Smooth muscle cell (in vitro differentiated cells): ENCODE results near the gene OAF. TPM values are rescaled to one million over a fixed set of nuclear protein-coding genes. Genes with fewer than 3 reads are reported as not detected.

Experiments
- DNase-seq: peaks from one replicate; lab custom pipeline; 2025; ENCODE audit not compliant: unreplicated experiment; lab: John Stamatoyannopoulos, UW
- H2AFZ ChIP-seq: fragments of 200-600 bp; sonication (generic); 2 replicates; pipeline ENCODE4 v1.6.0; 2016; ENCODE audit warnings: antibody characterized with exemption, low read depth, mild to moderate bottlenecking
- H3F3A ChIP-seq: fragments of 200-600 bp; sonication (generic); 2 replicates; pipeline ENCODE4 v1.6.0; 2017; ENCODE audit warnings: antibody characterized with exemption, low read depth
- H3K27ac ChIP-seq: fragments of 200-600 bp; sonication (generic); 2 replicates; pipeline ENCODE4 v1.5.1; 2016; ENCODE audit warnings: low read depth, mild to moderate bottlenecking
- H3K27me3 ChIP-seq: fragments of 200-600 bp; sonication (generic); 2 replicates; pipeline ENCODE4 v1.6.1; 2016; ENCODE audit warnings: low read depth, mild to moderate bottlenecking
- H3K36me3 ChIP-seq: fragments of 200-600 bp; sonication (generic); 2 replicates; pipeline ENCODE4 v1.5.1; 2016; ENCODE audit warnings: low read depth
- H3K4me1 ChIP-seq: fragments of 200-600 bp; sonication (generic); 2 replicates; pipeline ENCODE4 v1.5.1; 2016; ENCODE audit warnings: low read depth
- H3K4me2 ChIP-seq: fragments of 200-600 bp; sonication (generic); 2 replicates; pipeline ENCODE4 v1.6.0; 2016; ENCODE audit warnings: mild to moderate bottlenecking
- H3K4me3 ChIP-seq: fragments of 200-600 bp; sonication (generic); 2 replicates; pipeline ENCODE4 v1.5.1; 2016; ENCODE audit warnings: mild to moderate bottlenecking
- H3K79me2 ChIP-seq: fragments of 200-600 bp; sonication (generic); 2 replicates; pipeline ENCODE4 v1.6.0; 2016; ENCODE audit warnings: low read depth, mild to moderate bottlenecking
- H3K9ac ChIP-seq: fragments of 200-600 bp; sonication (generic); 2 replicates; pipeline ENCODE4 v1.6.0; 2016; ENCODE audit warnings: low read depth
- H3K9me3 ChIP-seq: fragments of 200-600 bp; sonication (generic); replicated peaks from 2 replicates; pipeline ENCODE4 v1.5.1; 2016; ENCODE audit warnings: low read depth
- H4K20me1 ChIP-seq: fragments of 200-600 bp; sonication (generic); 2 replicates; pipeline ENCODE4 v1.6.0; 2016; ENCODE audit warnings: low read depth
- CTCF ChIP-seq: fragments of 200-600 bp; sonication (generic); IDR thresholded peaks from 2 replicates; pipeline ENCODE4 v1.5.1; 2017; ENCODE audit warnings: borderline replicate concordance, mild to moderate bottlenecking, antibody characterized with exemption; ENCODE audit not compliant: insufficient read depth, poor library complexity, severe bottlenecking
- WGBS: methylation state at CpG from one replicate; pipeline ENCODE4 v1.1.7; 2016; ENCODE audit warnings: low lambda C conversion rate; 5-methylcytosine and 5-hydroxymethylcytosine counted together
- polyA plus RNA-seq: library from polyadenylated mRNA; unstranded; fragments of >200 nt; fragmentation: Nextera tagmentation; extraction: Ambion mirVana; gene quantifications from 2 replicates; pipeline ENCODE4 v1.2.1, GENCODE V29; 2016
- total RNA-seq: library from RNA; depleted of rRNA; stranded (reverse); fragments of >200 nt; gene quantifications from 2 replicates; pipeline ENCODE4 v1.2.3, GENCODE V29; 2014

The OAF gene
- total and polyA plus RNA-seq, 2 experiments from 2014 or later, result 41.6 to 112 TPM

- no peak for TF ChIP-seq CTCF
- WGBS, result 87% methylated on average over 5 of the region's 5 CpGs
- no peak overlapping the region for H3K4me2 ChIP-seq
Measured at GRCh38 chr11:120279502-120279901, 68.7 kb downstream of the OAF start.

More at GRCh38 chr11:120279502-120279901, 68.7 kb downstream of the OAF start:
- H3K4me3 ChIP-seq, result no peak overlapping the region
- H3K9me3 ChIP-seq, result no peaks in the 10 kb centered on the region
- H3F3A ChIP-seq, result no peaks in the 10 kb centered on the region
- no peaks in the 10 kb centered on the region for H3K27me3 ChIP-seq
- H3K27ac ChIP-seq, result no peak overlapping the region
- peaks cover 9% of the 10 kb centered on the region for H3K4me1 ChIP-seq
- no peak overlapping the region for H3K9ac ChIP-seq
- no peaks in the 10 kb centered on the region for H4K20me1 ChIP-seq
- H2AFZ ChIP-seq, result no peak overlapping the region
- no peaks in the 10 kb centered on the region for H3K79me2 ChIP-seq
- DNase-seq, result no peak
- H3K36me3 ChIP-seq, result no peaks in the 10 kb centered on the region

Other genes starting within 250 kb of the OAF start
- gene TRIM29, start 72.9 kb upstream of the OAF start, total RNA-seq, result 37.1 and 40.5 TPM in 2 replicates
- gene TRIM29, start 72.9 kb upstream of the OAF start, polyA plus RNA-seq, result 20.6 and 76.5 TPM in 2 replicates
- 2.8 TPM in 1 of 2 replicates, not detected in the other for gene POU2F3, start 29.1 kb downstream of the OAF start, total RNA-seq
- gene POU2F3, start 29.1 kb downstream of the OAF start, polyA plus RNA-seq, result 0.34 TPM in 1 of 2 replicates, not detected in the other
- gene TLCD5, start 114.3 kb downstream of the OAF start, total RNA-seq, result 3.9 and 6.0 TPM in 2 replicates
- gene TLCD5, start 114.3 kb downstream of the OAF start, polyA plus RNA-seq, result 5.1 and 6.6 TPM in 2 replicates
- gene ARHGEF12, start 125.4 kb downstream of the OAF start, total RNA-seq, result 89.4 and 108 TPM in 2 replicates
- gene ARHGEF12, start 125.4 kb downstream of the OAF start, polyA plus RNA-seq, result 24.6 and 29.2 TPM in 2 replicates